Measurements from ENCODE around the gene DHCR24.

Gene DHCR24

GRCh38 chr1:54846716-54847284, 40.2 kb downstream of the DHCR24 start:
- no peak for DNase-seq (ENCODE audit: low read depth, low spot score)

DNA sequence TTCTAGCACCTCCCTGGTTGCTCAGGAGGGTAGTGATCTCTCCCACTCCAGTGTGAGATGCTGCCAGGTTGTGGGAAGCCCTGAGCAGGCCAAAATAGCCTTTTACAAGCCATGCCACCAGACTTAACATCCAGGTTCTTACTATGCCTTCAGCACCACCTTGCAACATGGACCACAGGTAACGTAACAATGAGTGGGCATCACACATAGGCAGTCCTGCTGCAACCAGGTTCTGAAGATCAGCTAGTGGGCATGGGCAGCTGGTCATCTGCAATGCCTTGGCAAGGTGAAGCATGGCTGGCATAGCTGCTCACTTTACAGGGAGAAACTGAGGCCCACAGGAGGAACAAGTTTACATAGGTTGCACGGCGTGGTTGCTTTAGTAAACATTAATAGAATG, 40.7 kb downstream of the DHCR24 start:
- DNase-seq (ENCODE audit: low read depth, low spot score), result no peak

DNA sequence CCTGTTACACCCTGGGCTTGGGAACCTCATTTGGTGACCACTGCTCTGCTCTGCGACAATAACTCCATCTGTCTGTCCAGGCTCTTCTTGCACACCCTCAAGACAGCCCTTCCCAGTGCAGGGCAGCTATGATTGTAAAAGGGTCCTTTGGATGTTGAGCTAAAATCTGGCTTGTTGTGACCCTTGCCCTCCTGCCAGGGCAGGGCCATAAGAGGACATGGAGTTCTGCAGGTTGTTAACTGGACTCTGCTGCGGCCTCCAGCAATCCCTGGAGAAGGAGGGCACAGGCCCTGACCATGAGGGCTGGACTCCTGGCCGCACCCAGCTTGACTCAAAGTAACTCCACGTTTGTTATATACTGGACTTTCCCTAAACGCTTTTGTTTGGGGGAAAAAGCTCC, 41.2 kb downstream of the DHCR24 start:
- no peak for DNase-seq (ENCODE audit: low read depth, low spot score)

DNA sequence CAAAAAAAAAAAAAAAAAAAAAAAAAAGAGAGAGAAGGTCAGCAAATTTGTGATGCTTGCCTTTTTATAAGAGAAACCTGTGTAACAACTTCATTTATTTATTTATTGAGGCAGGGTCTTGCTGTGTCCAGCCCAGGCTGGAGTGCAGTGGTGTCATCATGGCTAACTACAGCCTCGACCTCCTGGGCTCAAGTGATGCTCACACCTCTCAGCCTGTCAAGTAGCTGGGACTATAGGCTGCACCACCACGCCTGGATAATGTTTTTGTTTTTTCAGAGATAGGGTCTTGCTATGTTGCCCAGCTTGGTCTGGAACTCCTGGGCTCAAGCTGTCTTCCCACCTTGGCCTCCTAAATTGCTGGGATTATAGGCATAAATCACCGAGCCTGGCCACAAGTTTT, 42.4 kb downstream of the DHCR24 start:
- DNase-seq (ENCODE audit: low read depth, low spot score), result no peak

GRCh38 chr1:54843449-54843848, 43.5 kb downstream of the DHCR24 start:
- no peak for DNase-seq (ENCODE audit: low read depth, low spot score)

DNA sequence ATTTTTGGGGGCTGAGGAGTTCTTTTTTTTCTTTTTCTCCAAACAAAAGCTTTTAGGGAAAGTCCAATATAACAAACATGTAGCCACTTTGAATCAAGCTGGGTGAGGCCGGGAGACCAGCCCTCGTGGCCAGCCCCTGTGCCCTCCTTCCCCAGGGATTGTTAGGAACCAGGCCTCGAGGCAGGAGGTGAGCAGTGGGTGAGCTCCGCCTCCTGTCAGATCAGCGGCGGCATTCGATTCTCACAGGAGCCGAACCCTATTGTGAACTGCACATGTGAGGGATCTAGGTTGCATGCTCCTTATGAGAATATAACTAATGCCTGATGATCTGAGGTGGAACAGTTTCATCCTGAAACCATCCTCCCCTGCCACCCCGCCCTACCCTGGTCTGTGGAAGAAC, 44.0 kb downstream of the DHCR24 start:
- no peak for DNase-seq (ENCODE audit: low read depth, low spot score)

GRCh38 chr1:54842206-54842915, 44.6 kb downstream of the DHCR24 start:
- DNase-seq (ENCODE audit: low read depth, low spot score), result no peak

GRCh38 chr1:54839824-54840223, 47.2 kb downstream of the DHCR24 start:
- DNase-seq (ENCODE audit: low read depth, low spot score), result no peak

- no peak for DNase-seq (ENCODE audit: low read depth, low spot score)
Observed at GRCh38 chr1:54838565-54839180, 48.3 kb downstream of the DHCR24 start.

GRCh38 chr1:54837002-54837853, 49.8 kb downstream of the DHCR24 start:
- no peak for DNase-seq (ENCODE audit: low read depth, low spot score)

GRCh38 chr1:54836594-54836993, 50.4 kb downstream of the DHCR24 start:
- no peak for DNase-seq (ENCODE audit: low read depth, low spot score)

- DNase-seq (ENCODE audit: low read depth, low spot score), result no peak
Observed at GRCh38 chr1:54835970-54836369, 51.0 kb downstream of the DHCR24 start.

DNA sequence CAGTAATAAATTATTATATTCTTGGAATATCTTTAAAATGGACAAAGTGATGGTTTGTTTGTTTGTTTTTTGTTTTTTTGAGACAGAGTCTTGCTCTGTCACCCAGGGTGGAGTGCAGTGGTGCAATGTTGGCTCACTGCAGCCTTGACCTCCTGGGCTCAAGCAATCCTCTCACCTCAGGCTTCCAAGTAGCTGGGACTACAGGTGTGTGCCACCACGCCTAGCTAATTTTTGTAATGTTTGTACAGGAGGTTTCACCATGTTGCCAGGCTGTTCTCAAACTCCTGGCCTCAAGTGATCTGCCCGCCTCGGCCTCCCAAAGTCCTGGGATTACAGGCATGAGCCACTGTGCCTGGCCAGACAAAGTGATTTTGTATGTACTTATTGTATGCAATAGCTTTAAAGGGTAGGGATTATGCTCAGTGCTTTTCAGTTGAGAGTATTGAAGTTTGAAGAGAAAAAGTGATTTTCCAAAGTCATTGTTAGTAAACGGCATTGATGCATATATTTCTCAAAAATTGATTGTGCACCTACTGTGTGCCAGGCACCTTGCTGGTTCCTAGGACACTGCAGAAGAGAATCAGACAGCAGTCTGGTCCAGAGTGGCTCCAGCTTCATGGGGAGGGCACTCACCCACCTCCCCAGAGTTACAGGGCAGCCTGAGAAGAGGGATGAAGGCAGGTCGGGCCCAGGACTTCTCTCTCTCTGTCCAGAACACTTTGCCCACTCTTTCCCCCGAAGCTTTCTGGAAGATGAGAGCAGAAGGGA, 51.7 kb downstream of the DHCR24 start:
- no peak for DNase-seq (ENCODE audit: low read depth, low spot score)

GRCh38 chr1:54834007-54834541, 52.9 kb downstream of the DHCR24 start:
- no peak for DNase-seq (ENCODE audit: low read depth, low spot score)

DNA sequence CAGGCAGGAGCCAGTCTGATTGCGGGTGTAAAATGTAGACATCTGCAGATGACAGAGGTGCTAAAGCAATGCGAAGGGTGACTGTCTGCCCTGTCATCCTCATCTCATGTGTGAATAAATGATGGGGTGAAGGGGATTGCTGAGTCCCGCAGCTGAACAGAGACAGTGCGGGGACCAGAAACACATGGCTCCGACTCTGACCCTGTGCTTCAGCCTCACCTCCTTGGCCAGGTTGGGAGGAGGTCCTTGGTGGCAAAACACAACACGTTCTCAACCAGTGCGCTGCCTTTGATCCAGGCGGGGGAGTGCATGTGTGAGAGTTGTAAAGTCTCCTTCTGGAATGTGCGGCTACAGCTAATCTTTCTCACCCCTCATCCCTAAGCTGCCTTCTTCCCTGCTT, 53.9 kb downstream of the DHCR24 start:
- no peak for DNase-seq (ENCODE audit: low read depth, low spot score)

DNA sequence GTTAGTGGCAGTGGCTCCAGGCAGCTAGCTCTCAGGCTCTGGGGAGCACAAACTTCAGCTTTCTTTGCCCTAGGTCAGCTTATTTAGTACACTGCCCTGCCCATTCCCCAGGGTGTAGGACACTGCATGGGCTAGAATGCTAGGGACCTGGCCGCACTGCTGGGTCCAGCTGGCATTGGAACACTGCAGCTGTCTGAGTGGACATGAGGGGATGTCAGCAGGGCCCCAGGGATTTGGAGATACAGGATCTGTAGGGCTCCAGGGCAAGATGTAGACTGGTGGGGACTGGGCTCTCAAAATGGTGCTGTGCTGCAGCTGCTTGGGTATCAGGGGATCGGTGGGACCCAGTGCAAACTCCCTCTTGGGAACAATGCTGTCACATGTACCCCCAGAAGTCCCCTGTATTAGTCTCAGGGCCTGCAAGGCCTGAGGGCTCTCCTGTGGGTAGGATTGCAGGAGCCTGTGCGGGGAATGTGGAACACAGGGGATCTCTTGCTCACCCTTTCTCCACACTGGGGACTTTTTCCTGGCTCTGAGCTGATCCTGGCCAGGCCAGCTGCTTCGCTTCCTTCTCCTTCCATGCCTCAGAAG, 60.7 kb downstream of the DHCR24 start:
- DNase-seq (ENCODE audit: low read depth, low spot score), result no peak

- no peak for DNase-seq (ENCODE audit: low read depth, low spot score)
Observed at GRCh38 chr1:54825696-54826095, 61.3 kb downstream of the DHCR24 start.

GRCh38 chr1:54823670-54824069, 63.3 kb downstream of the DHCR24 start:
- DNase-seq (ENCODE audit: low read depth, low spot score), result no peak

DNA sequence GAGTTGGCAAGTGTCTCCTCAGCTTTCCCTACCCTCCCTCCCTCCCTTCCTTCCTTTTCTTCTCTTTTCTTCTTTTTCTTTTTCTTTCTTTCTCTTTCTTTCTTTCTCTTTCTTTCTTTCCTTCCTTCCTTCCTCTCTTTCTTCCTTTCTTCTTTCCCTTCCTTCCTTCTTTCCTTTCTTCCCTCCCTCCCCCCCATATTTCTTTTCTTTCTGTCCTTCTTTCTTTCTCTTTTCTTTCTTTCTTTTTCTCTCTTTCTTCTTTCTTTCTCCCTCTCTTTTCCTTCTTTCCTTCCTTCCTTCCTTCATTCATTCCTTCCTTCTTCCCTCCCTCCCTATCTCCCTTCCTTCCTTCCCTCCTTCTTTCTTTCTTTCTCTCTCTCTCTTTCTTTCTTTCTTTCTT, 67.3 kb downstream of the DHCR24 start:
- no peak for DNase-seq (ENCODE audit: low read depth, low spot score)

DNA sequence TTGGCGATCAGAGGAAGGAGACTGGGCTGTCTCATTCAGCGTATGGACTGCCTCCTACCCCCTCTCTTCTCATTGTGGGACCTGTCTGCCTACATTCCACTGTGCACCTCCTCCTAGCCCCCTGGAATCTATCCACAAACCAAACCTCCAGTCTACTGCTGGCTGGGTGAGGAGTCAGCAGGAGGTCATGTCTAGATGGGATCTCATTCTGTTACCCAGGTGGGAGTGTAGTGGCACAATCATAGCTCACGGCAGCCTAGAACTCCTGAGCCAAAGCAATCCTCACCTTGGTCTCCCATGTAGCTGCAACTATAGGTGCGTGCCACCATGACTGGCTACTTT, 67.8 kb downstream of the DHCR24 start:
- DNase-seq (ENCODE audit: low read depth, low spot score), result peak; percentile 42
